Testis (tissue), 3 donors: ENCODE measurements around the gene VMAC. TPM values are rescaled to one million over a fixed set of nuclear protein-coding genes. Genes with fewer than 3 reads are reported as not detected.

ENCODE experiments used
- DNase-seq: peaks from one replicate; pipeline ENCODE4 v3.0.0-alpha.2; 2019
- H3K27ac ChIP-seq, 2 donors: fragments of 200-600 bp; sonication (generic); one replicate each; pipeline ENCODE4 v1.5.1; 2019
- H3K27me3 ChIP-seq: fragments of 200-600 bp; sonication (generic); one replicate; pipeline ENCODE4 v1.5.1; 2019
- H3K36me3 ChIP-seq: fragments of 200-600 bp; sonication (generic); one replicate; pipeline ENCODE4 v1.5.1; 2017; ENCODE audit warnings: low read depth; ENCODE audit errors: missing control alignments
- H3K4me1 ChIP-seq: fragments of 200-600 bp; sonication (generic); one replicate; pipeline ENCODE4 v1.5.1; 2019
- H3K4me3 ChIP-seq, 2 donors: fragments of 200-600 bp; sonication (generic); one replicate each; pipeline ENCODE4 v1.5.1; 2017 to 2019
- H3K9me3 ChIP-seq: fragments of 200-600 bp; sonication (generic); one replicate; pipeline ENCODE4 v1.5.1; 2017
- POLR2A ChIP-seq: fragments of 450-650 bp; IDR thresholded peaks from one replicate; pipeline ENCODE4 v1.6.1; 2017; ENCODE audit warnings: antibody characterized with exemption, mild to moderate bottlenecking, moderate library complexity
- WGBS, 2 donors: methylation state at CpG; one replicate each; pipeline ENCODE4 v1.1.5; 2018; 5-methylcytosine and 5-hydroxymethylcytosine counted together
- intact Hi-C: fragments of 100-400 bp; cut with DNase I; formaldehyde crosslinking; loops from one replicate; pipeline ENCODE4 v1.15.1; 2023; ENCODE audit warnings: low total_unique reads
- polyA plus RNA-seq: library from polyadenylated mRNA; stranded (reverse); fragments of 350-450 nt; fragmentation: Illumina TruSeq; extraction: RNeasy Lipid Tissue Mini Kit (QIAGEN cat#74804); gene quantifications from one replicate; pipeline ENCODE4 v1.2.3, GENCODE V29; 2014; ENCODE audit warnings: low read depth, low replicate concordance; ENCODE audit not compliant: insufficient read depth
- total RNA-seq, 2 donors: library from RNA; depleted of rRNA; stranded (reverse); fragments of >200 nt; gene quantifications; one replicate each; pipeline ENCODE4 v1.2.3, GENCODE V29; 2016
- TF ChIP-seq, protein P1 (sequence below), 3 experiments: fragments of 450-650 bp in 2 of 3; fragments of 200-600 bp in 1 of 3; sonication (generic) in 1 of 3; IDR thresholded peaks; one replicate each; pipeline ENCODE4 v1.5.1; 2016 to 2019; ENCODE audit warnings: antibody characterized with exemption in 3 of 3, mild to moderate bottlenecking in 2 of 3, moderate library complexity in 1 of 3

Gene VMAC
- total and polyA plus RNA-seq, 3 donors from 2014 or later, result 3.4 to 7.7 (median 7.4) TPM

DNA sequence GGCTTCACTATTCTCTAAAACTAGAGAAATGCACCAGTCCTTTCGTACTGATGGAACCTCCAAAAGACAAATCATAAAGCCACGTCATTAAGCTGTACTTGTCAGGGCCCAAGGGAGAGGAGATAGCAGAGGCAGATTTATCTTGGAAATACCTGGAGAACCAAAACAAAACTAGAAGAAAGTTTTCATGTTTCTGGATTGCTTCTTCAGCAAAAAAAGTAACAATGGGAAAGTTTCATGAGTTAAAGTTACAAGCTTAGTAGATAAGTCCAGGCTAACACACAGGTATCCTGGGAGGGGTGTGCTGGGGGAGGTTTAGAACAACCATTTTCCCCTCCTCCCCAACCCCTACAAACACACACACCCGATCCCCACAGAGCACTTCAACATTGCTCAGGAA lies 51.7 kb downstream of the VMAC start:
- WGBS, 2 donors, result 56 to 68% methylated on average over 3 of the region's 3 CpGs
- H3K36me3 ChIP-seq, result no peaks in the 10 kb centered on the region
- H3K9me3 ChIP-seq, result no peaks in the 10 kb centered on the region
- H3K27ac ChIP-seq, result no peak overlapping the region
- no peak overlapping the region for H3K4me3 ChIP-seq
- intact Hi-C loops, result no loop called here
- H3K27me3 ChIP-seq, result no peaks in the 10 kb centered on the region
- TF ChIP-seq, protein P1, sequence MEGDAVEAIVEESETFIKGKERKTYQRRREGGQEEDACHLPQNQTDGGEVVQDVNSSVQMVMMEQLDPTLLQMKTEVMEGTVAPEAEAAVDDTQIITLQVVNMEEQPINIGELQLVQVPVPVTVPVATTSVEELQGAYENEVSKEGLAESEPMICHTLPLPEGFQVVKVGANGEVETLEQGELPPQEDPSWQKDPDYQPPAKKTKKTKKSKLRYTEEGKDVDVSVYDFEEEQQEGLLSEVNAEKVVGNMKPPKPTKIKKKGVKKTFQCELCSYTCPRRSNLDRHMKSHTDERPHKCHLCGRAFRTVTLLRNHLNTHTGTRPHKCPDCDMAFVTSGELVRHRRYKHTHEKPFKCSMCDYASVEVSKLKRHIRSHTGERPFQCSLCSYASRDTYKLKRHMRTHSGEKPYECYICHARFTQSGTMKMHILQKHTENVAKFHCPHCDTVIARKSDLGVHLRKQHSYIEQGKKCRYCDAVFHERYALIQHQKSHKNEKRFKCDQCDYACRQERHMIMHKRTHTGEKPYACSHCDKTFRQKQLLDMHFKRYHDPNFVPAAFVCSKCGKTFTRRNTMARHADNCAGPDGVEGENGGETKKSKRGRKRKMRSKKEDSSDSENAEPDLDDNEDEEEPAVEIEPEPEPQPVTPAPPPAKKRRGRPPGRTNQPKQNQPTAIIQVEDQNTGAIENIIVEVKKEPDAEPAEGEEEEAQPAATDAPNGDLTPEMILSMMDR (IDR thresholded peaks at IDR 0.05), result no peak
- TF ChIP-seq POLR2A, result no peak
- H3K4me1 ChIP-seq, result peaks cover 36% of the 10 kb centered on the region
- DNase-seq, result no peak

DNA sequence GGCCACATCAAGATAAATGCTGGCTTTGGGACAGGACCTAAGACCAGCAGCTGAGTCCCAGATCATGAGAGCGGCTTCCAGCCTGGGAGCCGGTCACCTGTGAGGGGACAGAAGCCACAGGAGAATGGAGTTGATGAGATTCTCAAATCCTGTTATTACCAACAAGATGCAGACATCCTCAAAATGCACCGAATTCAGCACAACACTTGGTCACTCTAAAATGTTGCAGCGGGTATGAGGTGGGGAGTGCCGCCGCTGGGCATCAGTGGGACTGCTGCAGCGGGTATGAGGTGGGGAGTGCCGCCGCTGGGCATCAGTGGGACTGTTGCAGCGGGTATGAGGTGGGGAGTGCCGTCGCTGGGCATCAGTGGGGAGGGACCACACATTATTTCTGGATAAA lies 52.1 kb downstream of the VMAC start:
- intact Hi-C loops, result no loop called here
- H3K9me3 ChIP-seq, result no peaks in the 10 kb centered on the region
- DNase-seq, result no peak
- no peaks in the 10 kb centered on the region for H3K36me3 ChIP-seq
- WGBS, 2 donors, result 91 to 93% methylated on average over 6 to 12 of the region's 12 CpGs
- H3K4me1 ChIP-seq, result peaks cover 32% of the 10 kb centered on the region
- H3K27me3 ChIP-seq, result no peaks in the 10 kb centered on the region
- H3K4me3 ChIP-seq, result no peak overlapping the region
- H3K27ac ChIP-seq, result no peak overlapping the region
- no peak for TF ChIP-seq POLR2A
- TF ChIP-seq, protein P1 (IDR thresholded peaks at IDR 0.05), result no peak

DNA sequence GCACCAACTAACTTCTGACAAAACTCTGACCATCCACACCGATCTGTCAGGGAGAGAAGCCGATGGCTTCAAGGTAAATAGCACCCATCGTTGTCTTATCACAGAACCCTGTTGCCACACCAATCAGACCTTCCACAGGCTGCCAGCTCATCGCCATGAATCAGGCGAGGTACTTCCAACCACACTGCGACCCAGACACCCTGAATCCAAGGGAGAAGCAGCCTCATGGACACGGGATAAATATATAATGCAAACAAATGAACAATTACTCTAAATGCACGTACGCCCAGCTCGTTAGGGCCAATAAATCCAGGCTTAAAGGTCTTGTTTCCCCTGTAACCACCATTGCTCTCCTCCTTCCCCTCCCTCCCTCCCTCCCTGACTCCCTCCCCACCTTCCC lies 52.5 kb downstream of the VMAC start:
- Histone ChIP-seq H3K4me3 (no peak overlapping the region), H3K36me3 (no peaks in the 10 kb centered on the region), H3K27me3 (no peaks in the 10 kb centered on the region), H3K9me3 (no peaks in the 10 kb centered on the region), H3K27ac (no peak overlapping the region), H3K4me1 (peaks cover 27% of the 10 kb centered on the region)
- intact Hi-C loops, result no loop called here
- no peak for DNase-seq
- TF ChIP-seq POLR2A, result no peak
- TF ChIP-seq, protein P1 (IDR thresholded peaks at IDR 0.05), result no peak
- 83 to 90% methylated on average over 10 of the region's 10 CpGs for WGBS, 2 donors

DNA sequence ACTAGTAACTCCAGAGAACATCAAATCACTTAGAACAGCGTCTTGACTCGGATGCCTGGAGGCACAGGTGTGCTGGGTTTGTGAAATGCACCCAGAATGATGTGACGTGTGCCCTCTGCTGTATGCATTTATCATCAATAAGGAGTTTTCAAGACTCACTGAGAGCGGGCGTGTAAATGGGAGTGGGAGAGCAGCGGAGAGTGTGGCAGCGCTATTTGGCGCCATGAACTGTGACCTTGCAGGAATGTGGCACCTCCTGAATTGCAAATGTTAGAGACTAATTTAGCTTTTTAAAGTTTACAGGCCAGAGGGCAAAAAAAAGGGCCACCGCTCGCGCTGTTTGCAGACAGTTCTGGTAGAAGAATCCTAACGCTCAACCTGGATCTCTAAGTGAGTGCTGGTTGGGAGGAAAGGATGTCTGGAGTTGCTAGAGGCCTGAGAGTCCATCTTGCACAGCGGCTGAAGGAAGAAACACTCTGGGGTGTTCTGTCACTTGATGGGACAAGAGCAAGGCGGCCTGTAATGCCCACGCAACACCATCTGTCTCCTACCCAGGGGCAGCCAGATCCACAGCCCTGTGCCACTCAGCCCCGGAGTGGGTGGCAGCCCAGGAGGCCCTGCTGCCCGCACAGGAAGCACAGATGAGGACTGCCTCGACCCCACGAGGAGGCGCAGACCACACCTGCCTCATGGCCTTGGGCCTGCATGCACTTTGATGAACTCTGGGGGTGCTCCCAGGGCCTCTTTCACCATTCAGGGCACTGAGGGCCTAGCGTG lies 53.6 kb downstream of the VMAC start:
- Histone ChIP-seq H3K27me3 (no peaks in the 10 kb centered on the region), H3K36me3 (no peaks in the 10 kb centered on the region), H3K4me1 (peaks cover 25% of the 10 kb centered on the region), H3K27ac (no peak overlapping the region), H3K9me3 (no peaks in the 10 kb centered on the region), H3K4me3 (no peak overlapping the region)
- 84 to 94% methylated on average over 15 to 21 of the region's 21 CpGs for WGBS, 2 donors
- TF ChIP-seq POLR2A, result no peak
- TF ChIP-seq, protein P1 (IDR thresholded peaks at IDR 0.05), result no peak
- intact Hi-C loops, result no loop called here
- no peak for DNase-seq

DNA sequence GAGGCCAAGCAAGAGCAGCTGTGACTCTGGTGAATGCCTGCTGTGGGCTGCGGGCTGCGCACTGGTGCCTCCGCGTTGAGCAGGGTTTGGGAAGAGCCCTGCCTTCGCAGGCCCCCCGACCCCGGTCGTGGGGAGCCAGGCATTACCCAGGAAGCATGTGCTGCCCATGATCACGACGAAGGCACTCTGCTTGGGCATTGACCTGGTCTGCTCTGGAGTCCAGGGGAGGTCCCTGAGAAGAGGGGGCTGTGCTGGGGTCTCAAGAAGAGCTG lies 54.1 kb downstream of the VMAC start:
- TF ChIP-seq POLR2A, result no peak
- TF ChIP-seq, protein P1 (IDR thresholded peaks at IDR 0.05), result no peak
- no peaks in the 10 kb centered on the region for H3K27me3 ChIP-seq
- no peaks in the 10 kb centered on the region for H3K9me3 ChIP-seq
- H3K4me3 ChIP-seq, result no peak overlapping the region
- no peak for DNase-seq
- 87 to 88% methylated on average over 6 to 10 of the region's 10 CpGs for WGBS, 2 donors
- H3K36me3 ChIP-seq, result no peaks in the 10 kb centered on the region
- H3K27ac ChIP-seq, result no peak overlapping the region
- intact Hi-C loops, result no loop called here
- H3K4me1 ChIP-seq, result peaks cover 20% of the 10 kb centered on the region
